HEK293T (cell line): ENCODE results near the gene FETUB.

Experiments
- CTCF ChIA-PET: fragments of 350-600 bp; formaldehyde crosslinking; extraction: SDS; loops from one replicate; lab custom pipeline; 2021; ENCODE audit warnings: antibody characterized with exemption, inconsistent platforms; lab: Yijun Ruan, JAX
- POLR2A ChIA-PET: fragments of 350-600 bp; formaldehyde crosslinking; extraction: SDS; loops from one replicate; lab custom pipeline; 2020; ENCODE audit warnings: antibody characterized with exemption, inconsistent platforms; lab: Yijun Ruan, JAX
- DNase-seq: peaks from one replicate; pipeline ENCODE4 v3.0.0; 2012; ENCODE audit warnings: mixed read lengths; ENCODE audit errors: extremely low spot score
- ARNT ChIP-seq: fragments of 450-650 bp; IDR thresholded peaks from 2 replicates; pipeline ENCODE4 v1.6.1; 2017; ENCODE audit warnings: mild to moderate bottlenecking
- BHLHE40 ChIP-seq: fragments of 450-650 bp; IDR thresholded peaks from 2 replicates; pipeline ENCODE4 v1.6.1; 2016; ENCODE audit warnings: mild to moderate bottlenecking, moderate library complexity, borderline replicate concordance
- CTBP1 ChIP-seq: fragments of 450-650 bp; IDR thresholded peaks from 2 replicates; pipeline ENCODE4 v1.6.1; 2016; ENCODE audit warnings: borderline replicate concordance
- ELF4 ChIP-seq: fragments of 450-650 bp; IDR thresholded peaks from 2 replicates; pipeline ENCODE4 v1.6.1; 2017; ENCODE audit warnings: antibody characterized with exemption
- FOXA1 ChIP-seq: fragments of 450-650 bp; IDR thresholded peaks from 2 replicates; pipeline ENCODE4 v1.6.1; 2016; ENCODE audit warnings: mild to moderate bottlenecking
- FOXK2 ChIP-seq: fragments of 450-650 bp; IDR thresholded peaks from 2 replicates; pipeline ENCODE4 v1.6.1; 2016; ENCODE audit warnings: mild to moderate bottlenecking
- FOXM1 ChIP-seq: fragments of 450-650 bp; IDR thresholded peaks from 2 replicates; pipeline ENCODE4 v1.6.1; 2017; ENCODE audit warnings: mild to moderate bottlenecking, borderline replicate concordance
- HDGF ChIP-seq: fragments of 450-650 bp; IDR thresholded peaks from 2 replicates; pipeline ENCODE4 v1.6.1; 2017; ENCODE audit warnings: antibody characterized with exemption, borderline replicate concordance
- L3MBTL2 ChIP-seq: fragments of 450-650 bp; conservative IDR thresholded peaks from 2 replicates; pipeline ENCODE4 v1.6.1; 2016; ENCODE audit warnings: mild to moderate bottlenecking
- LEF1 ChIP-seq: fragments of 450-650 bp; IDR thresholded peaks from 2 replicates; pipeline ENCODE4 v1.6.1; 2017; ENCODE audit warnings: mild to moderate bottlenecking, borderline replicate concordance
- NFRKB ChIP-seq: fragments of 450-650 bp; IDR thresholded peaks from 2 replicates; pipeline ENCODE4 v1.6.1; 2016; ENCODE audit warnings: mild to moderate bottlenecking, moderate library complexity
- PKNOX1 ChIP-seq: fragments of 450-650 bp; IDR thresholded peaks from 2 replicates; pipeline ENCODE4 v1.6.1; 2016
- SP1 ChIP-seq: fragments of 450-650 bp; IDR thresholded peaks from 2 replicates; pipeline ENCODE4 v1.6.1; 2017
- SUZ12 ChIP-seq: fragments of 450-650 bp; IDR thresholded peaks from 2 replicates; pipeline ENCODE4 v1.6.1; 2016; ENCODE audit warnings: mild to moderate bottlenecking
- TARDBP ChIP-seq: fragments of 450-650 bp; IDR thresholded peaks from 2 replicates; pipeline ENCODE4 v1.6.1; 2016
- ZNF384 ChIP-seq: fragments of 450-650 bp; IDR thresholded peaks from 2 replicates; pipeline ENCODE4 v1.6.1; 2016

The FETUB gene

GRCh38 chr3:186612721-186613636, 27.2 kb upstream of the FETUB start, which contains the start of gene AHSG:
Gene AHSG, plus strand, starts transcription at chr3:186613060. Its CDS starts 82 bp downstream, at chr3:186613142.
- no peak for DNase-seq
- TF ChIP-seq ELF4, result no peak
- no peak for TF ChIP-seq L3MBTL2
- TF ChIP-seq FOXM1, result no peak
- no peak for TF ChIP-seq ARNT
- no peak for TF ChIP-seq TARDBP
- TF ChIP-seq SUZ12, result no peak
- no peak for TF ChIP-seq HDGF
- TF ChIP-seq NFRKB, result no peak
- no peak for TF ChIP-seq SP1
- ChIA-PET CTCF (interaction anchor here (1.0 to 3.1 kb wide), 2 partner anchors 16 to 209 kb away, joined by 3 to 14 read pairs; no protein-coding TSS in a partner anchor), POLR2A (no interaction called here)

DNA sequence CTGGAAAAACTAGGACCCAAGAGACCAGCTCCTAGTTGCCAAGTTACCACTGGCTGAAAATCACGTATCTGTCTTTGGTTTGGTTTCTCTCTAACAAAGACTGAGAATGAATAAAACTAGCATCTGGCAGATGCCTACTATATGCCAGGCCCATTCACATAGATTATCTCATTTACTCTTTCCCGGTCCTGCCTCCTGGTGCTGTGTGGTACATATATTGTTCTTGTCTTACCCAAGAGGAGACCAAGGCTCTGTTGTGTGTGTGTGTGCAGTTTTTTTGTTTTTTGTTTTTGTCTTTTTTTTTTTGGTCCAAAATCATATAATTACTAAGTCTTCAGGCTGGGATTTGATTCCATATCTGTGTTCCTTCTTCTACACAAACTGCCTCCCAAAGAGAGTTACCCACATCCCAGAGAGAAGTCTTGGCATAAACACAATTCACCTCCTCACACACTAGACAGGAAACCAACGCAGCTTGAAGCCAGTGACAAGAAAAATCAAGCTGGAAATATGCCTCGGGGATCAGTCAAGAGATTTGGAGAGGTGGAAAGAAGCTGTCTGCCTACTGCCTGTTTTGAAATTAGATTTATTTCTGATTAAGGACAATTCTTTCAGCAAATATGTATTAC, 26.4 kb upstream of the FETUB start:
- ChIA-PET CTCF (interaction anchor here (0.8 to 3.1 kb wide), 6 partner anchors 13 to 646 kb away, joined by 3 to 14 read pairs (median 4); no protein-coding TSS in a partner anchor), POLR2A (no interaction called here)
- no peak for DNase-seq

GRCh38 chr3:186614266-186614596, 26.0 kb upstream of the FETUB start:
- CTCF ChIA-PET, result interaction anchor here (0.7 to 3.1 kb wide), 10 partner anchors 11 to 646 kb away, joined by 3 to 14 read pairs (median 4); no protein-coding TSS in a partner anchor
- DNase-seq, result no peak
- POLR2A ChIA-PET, result interaction anchor here (1.9 kb wide), 1 partner anchor 169 kb away, joined by 9 read pairs; the partner anchor contains the start of gene EIF4A2
- TF ChIP-seq PKNOX1, result no peak
- no peak for TF ChIP-seq SP1
- no peak for TF ChIP-seq FOXA1
- no peak for TF ChIP-seq FOXK2
- TF ChIP-seq ELF4, result no peak
- TF ChIP-seq HDGF, result no peak
- no peak for TF ChIP-seq LEF1
- TF ChIP-seq FOXM1, result no peak
- no peak for TF ChIP-seq ZNF384
- TF ChIP-seq TARDBP, result no peak
- TF ChIP-seq BHLHE40, result no peak
- TF ChIP-seq CTBP1, result no peak
- no peak for TF ChIP-seq ARNT
- TF ChIP-seq SUZ12, result no peak
- TF ChIP-seq NFRKB, result no peak

More for the DNA sequence above, 26.4 kb upstream of the FETUB start:
- TF ChIP-seq CTBP1 (no peak), TARDBP (no peak), L3MBTL2 (no peak), FOXM1 (no peak), SP1 (no peak), ELF4 (no peak), FOXK2 (no peak)

- ChIA-PET CTCF (interaction anchor here (0.7 to 3.1 kb wide), 12 partner anchors 10 to 647 kb away, joined by 3 to 14 read pairs (median 4); no protein-coding TSS in a partner anchor), POLR2A (interaction anchor here (1.9 kb wide), 1 partner anchor 168 kb away, joined by 9 read pairs; the partner anchor contains the start of gene EIF4A2)
- DNase-seq, result peak; percentile 75
- no peak for TF ChIP-seq FOXM1
- TF ChIP-seq PKNOX1, result peak; percentile 30; the same call in 1 of the 2 replicates
- TF ChIP-seq FOXK2, result no peak
- TF ChIP-seq BHLHE40, result no peak
Observed at GRCh38 chr3:186614597-186615483, 25.4 kb upstream of the FETUB start.

DNA sequence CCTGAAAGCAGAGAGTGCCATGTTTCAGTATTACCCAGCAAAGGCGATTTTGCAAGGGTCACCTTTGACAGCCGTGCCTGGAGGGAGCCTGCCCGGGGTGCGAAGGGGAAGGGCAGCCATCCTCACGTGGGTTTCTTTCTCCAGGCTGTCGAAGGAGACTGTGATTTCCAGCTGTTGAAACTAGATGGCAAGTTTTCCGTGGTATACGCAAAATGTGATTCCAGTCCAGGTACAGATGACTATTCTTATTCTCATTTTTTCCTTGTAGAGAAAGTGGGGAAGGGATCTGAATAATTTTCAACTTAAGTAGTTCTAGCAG, 23.9 kb upstream of the FETUB start:
- TF ChIP-seq L3MBTL2 (no peak), LEF1 (no peak)
- no peak for DNase-seq
- ChIA-PET POLR2A (interaction anchor here (1.9 kb wide), 1 partner anchor 167 kb away, joined by 9 read pairs; the partner anchor contains the start of gene EIF4A2), CTCF (interaction anchor here (0.6 to 1.5 kb wide), 4 partner anchors 15 to 205 kb away, joined by 3 to 5 read pairs (median 4); no protein-coding TSS in a partner anchor)
